OCI-LY1 (cell line): Measurements from ENCODE around the gene RBMS1.

Experiments used
- EZH2 ChIP-seq: fragments of 200-600 bp; sonication (generic), shearing (Covaris generic); IDR thresholded peaks from 2 replicates; pipeline ENCODE4 v1.8.0; 2017; ENCODE audit warnings: borderline replicate concordance, mixed run types, mild to moderate bottlenecking, antibody characterized with exemption, low read length, moderate library complexity, mixed read lengths
- TF ChIP-seq, protein P1 (sequence below): fragments of 200-600 bp; sonication (generic), shearing (Covaris generic); IDR thresholded peaks from 2 replicates; pipeline ENCODE4 v1.5.1; 2017; ENCODE audit warnings: mild to moderate bottlenecking, antibody characterized with exemption, low read length, moderate library complexity, mixed read lengths

DNA sequence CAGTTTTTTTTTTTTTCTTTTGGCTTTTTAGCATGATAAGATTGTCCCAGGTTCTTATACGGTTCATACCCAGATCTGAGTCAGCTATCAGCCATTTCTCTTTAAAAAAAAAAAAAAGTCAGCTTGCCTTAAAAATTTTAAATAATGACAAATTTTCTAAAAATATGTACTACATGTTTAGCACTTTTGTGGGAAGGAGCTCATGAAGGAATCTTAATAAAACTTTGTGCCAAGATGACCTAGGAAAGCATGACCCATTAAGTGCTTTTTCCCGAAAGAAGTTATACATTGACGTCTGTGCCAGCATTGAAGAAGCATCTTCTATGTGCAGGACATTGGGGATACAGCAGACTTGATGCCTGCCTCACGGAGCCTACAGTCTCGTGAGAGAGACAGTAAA is 4.5 kb upstream of the RBMS1 start:
- TF ChIP-seq EZH2, result no peak
- TF ChIP-seq, protein P1, sequence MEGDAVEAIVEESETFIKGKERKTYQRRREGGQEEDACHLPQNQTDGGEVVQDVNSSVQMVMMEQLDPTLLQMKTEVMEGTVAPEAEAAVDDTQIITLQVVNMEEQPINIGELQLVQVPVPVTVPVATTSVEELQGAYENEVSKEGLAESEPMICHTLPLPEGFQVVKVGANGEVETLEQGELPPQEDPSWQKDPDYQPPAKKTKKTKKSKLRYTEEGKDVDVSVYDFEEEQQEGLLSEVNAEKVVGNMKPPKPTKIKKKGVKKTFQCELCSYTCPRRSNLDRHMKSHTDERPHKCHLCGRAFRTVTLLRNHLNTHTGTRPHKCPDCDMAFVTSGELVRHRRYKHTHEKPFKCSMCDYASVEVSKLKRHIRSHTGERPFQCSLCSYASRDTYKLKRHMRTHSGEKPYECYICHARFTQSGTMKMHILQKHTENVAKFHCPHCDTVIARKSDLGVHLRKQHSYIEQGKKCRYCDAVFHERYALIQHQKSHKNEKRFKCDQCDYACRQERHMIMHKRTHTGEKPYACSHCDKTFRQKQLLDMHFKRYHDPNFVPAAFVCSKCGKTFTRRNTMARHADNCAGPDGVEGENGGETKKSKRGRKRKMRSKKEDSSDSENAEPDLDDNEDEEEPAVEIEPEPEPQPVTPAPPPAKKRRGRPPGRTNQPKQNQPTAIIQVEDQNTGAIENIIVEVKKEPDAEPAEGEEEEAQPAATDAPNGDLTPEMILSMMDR, result no peak
